HUES48 (cell line): ENCODE results near the gene SLC22A17.
"Not testable (repeated sequence)": the region's sequence is repeated elsewhere in the genome, so short reads cannot be mapped to it uniquely, and the experiment has no call there.

Experiments used
- H3K27ac ChIP-seq: one replicate; pipeline ENCODE4 v1.7.0; 2013; ENCODE audit warnings: low read depth, low read length, inconsistent platforms
- H3K27me3 ChIP-seq: 2 replicates; pipeline ENCODE4 v1.6.1; 2013; ENCODE audit warnings: mild to moderate bottlenecking, low read length; ENCODE audit not compliant: control insufficient read depth, insufficient read depth
- H3K36me3 ChIP-seq: 2 replicates; pipeline ENCODE4 v1.6.1; 2013; ENCODE audit warnings: low read length; ENCODE audit not compliant: control insufficient read depth, insufficient read depth
- H3K4me1 ChIP-seq: 2 replicates; pipeline ENCODE4 v1.6.1; 2013; ENCODE audit warnings: mild to moderate bottlenecking, low read length; ENCODE audit not compliant: control insufficient read depth, insufficient read depth
- H3K4me3 ChIP-seq: 2 replicates; pipeline ENCODE4 v1.5.1; 2013; ENCODE audit warnings: mild to moderate bottlenecking, low read depth, low read length
- H3K9ac ChIP-seq: 2 replicates; pipeline ENCODE4 v1.6.1; 2013; ENCODE audit warnings: mild to moderate bottlenecking, low read depth, low read length, moderate library complexity
- H3K9me3 ChIP-seq: 2 replicates; pipeline ENCODE4 v1.6.1; 2013; ENCODE audit warnings: low read length; ENCODE audit not compliant: control insufficient read depth, insufficient read depth

The SLC22A17 gene

DNA sequence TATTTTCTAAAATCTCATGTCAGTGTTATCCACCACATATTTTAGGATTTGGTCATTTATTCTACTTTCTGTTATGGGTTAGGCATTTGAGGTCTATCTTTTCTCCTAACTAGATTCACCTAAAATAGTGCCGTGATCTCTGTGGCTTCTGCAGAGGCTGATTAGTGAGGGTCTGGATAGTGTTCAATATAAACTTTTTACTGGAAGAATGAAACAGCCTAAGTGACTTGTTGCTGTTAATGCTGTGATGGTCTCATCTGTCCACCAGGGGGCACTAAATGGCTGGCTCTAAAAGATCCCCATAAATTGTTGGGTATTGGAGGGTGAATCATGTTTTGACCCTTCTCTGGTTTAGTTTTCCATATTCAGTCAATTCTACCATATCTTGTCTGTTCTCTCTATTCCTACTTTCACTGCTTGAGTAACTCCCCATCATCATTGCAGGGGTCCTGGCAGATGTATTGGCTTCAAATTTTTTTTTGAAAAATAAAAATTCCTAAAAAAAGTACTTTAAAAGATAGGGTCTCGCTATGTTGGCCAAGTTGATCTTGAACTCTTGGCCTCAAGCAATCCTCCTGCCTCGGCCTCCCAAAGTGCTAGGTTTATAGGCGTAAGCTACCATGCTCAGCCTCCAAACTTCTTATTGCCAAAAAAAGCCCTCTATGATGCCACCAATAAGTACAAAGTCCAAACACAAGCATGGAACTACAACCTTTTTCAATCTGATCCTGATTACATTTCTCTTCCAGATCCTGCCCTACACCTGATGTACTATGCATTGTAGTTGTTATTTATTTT is 24.5 kb downstream of the SLC22A17 start:
- Histone ChIP-seq H3K27ac (no peak overlapping the region), H3K4me3 (no peak overlapping the region), H3K9ac (no peak overlapping the region), H3K27me3 (no peaks in the 10 kb centered on the region), H3K36me3 (peaks cover 24% of the 10 kb centered on the region), H3K4me1 (0 out of 2 replicates have a peak, but pooled peaks cover under 1% of the 10 kb centered on the region), H3K9me3 (no peaks in the 10 kb centered on the region)

DNA sequence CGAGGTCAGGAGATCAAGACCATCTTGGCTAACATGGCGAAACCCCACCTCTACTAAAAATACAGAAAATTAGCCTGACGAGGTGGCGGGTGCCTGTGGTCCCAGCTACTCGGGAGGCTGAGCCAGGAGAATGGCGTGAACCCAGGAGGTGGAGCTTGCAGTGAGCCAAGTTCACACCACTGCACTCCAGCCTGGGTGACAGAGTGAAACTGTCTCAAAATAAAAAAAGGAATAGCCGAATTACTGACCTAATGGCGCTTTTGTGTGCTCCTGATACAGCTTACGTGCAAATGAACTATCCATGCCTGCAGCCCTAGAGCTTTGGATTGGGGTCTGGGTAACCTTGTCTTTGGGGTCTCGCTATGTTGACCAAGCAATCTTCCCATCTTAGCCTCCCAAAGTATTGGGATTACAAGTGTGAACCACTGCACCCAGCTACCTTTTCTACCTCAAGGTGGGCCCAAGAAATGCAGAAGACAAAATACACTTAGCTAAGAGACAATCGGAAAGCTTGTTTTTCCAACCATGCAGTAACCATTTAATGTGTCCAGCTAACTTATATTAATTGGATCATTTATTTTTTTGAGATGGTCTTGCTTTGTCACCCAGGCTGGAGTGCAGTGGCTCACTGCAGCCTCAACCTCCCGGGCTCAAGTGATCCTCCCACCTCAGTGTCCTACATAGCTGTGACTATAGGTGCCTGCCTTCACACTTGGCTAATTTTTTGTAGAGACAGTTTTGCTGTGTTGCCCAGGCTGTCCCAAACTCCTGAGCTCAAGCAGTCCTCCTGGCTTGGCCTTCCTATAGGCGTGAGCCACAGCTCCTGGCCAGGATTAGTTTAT is 26.0 kb downstream of the SLC22A17 start:
- Histone ChIP-seq H3K36me3 (peaks cover 29% of the 10 kb centered on the region), H3K9ac (no peak overlapping the region), H3K4me1 (0 out of 2 replicates have a peak, but pooled peaks cover 9% of the 10 kb centered on the region), H3K27ac (no peak overlapping the region), H3K9me3 (no peaks in the 10 kb centered on the region), H3K27me3 (no peaks in the 10 kb centered on the region), H3K4me3 (no peak overlapping the region)

DNA sequence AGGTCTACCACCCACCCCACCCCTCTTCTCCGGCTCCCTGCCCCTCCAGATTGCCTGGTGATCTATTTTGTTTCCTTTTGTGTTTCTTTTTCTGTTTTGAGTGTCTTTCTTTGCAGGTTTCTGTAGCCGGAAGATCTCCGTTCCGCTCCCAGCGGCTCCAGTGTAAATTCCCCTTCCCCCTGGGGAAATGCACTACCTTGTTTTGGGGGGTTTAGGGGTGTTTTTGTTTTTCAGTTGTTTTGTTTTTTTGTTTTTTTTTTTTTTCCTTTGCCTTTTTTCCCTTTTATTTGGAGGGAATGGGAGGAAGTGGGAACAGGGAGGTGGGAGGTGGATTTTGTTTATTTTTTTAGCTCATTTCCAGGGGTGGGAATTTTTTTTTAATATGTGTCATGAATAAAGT is 26.9 kb downstream of the SLC22A17 start:
- H3K9ac ChIP-seq, H3K27ac ChIP-seq, H3K9me3 ChIP-seq, H3K4me3 ChIP-seq, H3K27me3 ChIP-seq, H3K4me1 ChIP-seq: not testable (repeated sequence)
- H3K36me3 ChIP-seq: peaks cover 29% of the 10 kb centered on the region

DNA sequence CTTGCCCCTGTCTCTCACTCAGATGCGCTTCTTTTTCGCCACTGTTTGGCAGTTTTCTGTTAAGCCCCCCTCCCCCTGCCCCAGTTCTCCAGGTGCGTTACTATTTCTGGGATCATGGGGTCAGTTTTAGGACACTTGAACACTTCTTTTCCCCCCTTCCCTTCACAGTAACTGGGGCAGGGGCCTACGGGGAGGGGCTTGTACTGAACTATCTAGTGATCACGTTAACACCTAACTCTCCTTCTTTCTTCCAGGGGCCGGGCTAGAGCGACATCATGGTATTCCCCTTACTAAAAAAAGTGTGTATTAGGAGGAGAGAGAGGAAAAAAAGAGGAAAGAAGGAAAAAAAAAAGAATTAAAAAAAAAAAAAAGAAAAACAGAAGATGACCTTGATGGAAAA is 27.7 kb downstream of the SLC22A17 start:
- no peak overlapping the region for H3K9ac ChIP-seq
- no peak overlapping the region for H3K4me3 ChIP-seq
- H3K27me3 ChIP-seq: no peaks in the 10 kb centered on the region
- H3K27ac ChIP-seq: no peak overlapping the region
- no peaks in the 10 kb centered on the region for H3K9me3 ChIP-seq
- H3K36me3 ChIP-seq: peaks cover 29% of the 10 kb centered on the region
- H3K4me1 ChIP-seq: peaks cover 15% of the 10 kb centered on the region; the same call in 1 of the 2 replicates

DNA sequence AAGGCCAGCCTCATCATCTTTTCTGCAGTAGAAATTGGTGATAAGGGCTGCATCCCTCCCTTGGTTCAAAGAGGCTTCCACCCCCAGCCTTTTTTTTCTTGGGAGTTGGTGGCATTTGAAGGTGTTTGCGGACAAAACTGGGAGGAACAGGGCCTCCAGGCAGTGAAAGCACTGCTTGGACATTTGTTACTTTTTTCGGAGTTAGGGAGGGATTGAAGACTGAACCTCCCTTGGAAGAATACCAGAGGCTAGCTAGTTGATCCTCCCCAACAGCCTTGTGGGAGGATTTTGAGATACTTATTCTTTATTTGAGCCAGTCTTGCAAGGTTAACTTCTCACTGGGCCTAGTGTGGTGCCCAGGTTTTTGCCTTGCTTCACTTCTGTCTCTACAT is 28.2 kb downstream of the SLC22A17 start:
- no peak overlapping the region for H3K9ac ChIP-seq
- H3K27me3 ChIP-seq: no peaks in the 10 kb centered on the region

DNA sequence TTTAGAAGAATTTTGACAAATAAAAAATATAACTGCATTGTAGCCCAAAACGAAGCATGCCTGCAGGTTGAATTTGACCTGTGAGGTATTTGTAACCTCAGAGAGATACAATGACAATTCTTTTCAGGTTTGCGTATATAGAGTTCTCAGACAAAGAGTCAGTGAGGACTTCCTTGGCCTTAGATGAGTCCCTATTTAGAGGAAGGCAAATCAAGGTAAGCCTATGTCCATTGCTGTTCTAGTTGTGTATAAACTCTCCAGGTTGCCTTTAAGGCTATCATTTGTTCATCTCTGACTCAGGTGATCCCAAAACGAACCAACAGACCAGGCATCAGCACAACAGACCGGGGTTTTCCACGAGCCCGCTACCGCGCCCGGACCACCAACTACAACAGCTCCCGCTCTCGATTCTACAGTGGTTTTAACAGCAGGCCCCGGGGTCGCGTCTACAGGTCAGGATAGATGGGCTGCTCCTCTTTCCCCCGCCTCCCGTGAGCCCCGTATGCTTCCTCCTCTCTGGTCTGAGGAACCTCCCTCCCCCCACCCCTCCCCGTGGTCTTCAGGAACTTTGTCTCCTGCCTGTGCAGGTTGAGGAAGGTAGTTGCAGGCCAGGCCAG is 28.7 kb downstream of the SLC22A17 start:
- Histone ChIP-seq H3K4me3 (no peak overlapping the region), H3K27me3 (no peaks in the 10 kb centered on the region), H3K9me3 (no peaks in the 10 kb centered on the region), H3K36me3 (peaks cover 29% of the 10 kb centered on the region), H3K27ac (no peak overlapping the region), H3K9ac (no peak overlapping the region), H3K4me1 (peaks cover 17% of the 10 kb centered on the region; the same call in 1 of the 2 replicates)

More for the DNA sequence above, 28.2 kb downstream of the SLC22A17 start:
- Histone ChIP-seq H3K9me3 (no peaks in the 10 kb centered on the region), H3K27ac (no peak overlapping the region), H3K4me3 (no peak overlapping the region), H3K36me3 (peaks cover 29% of the 10 kb centered on the region), H3K4me1 (peaks cover 17% of the 10 kb centered on the region; the same call in 1 of the 2 replicates)

DNA sequence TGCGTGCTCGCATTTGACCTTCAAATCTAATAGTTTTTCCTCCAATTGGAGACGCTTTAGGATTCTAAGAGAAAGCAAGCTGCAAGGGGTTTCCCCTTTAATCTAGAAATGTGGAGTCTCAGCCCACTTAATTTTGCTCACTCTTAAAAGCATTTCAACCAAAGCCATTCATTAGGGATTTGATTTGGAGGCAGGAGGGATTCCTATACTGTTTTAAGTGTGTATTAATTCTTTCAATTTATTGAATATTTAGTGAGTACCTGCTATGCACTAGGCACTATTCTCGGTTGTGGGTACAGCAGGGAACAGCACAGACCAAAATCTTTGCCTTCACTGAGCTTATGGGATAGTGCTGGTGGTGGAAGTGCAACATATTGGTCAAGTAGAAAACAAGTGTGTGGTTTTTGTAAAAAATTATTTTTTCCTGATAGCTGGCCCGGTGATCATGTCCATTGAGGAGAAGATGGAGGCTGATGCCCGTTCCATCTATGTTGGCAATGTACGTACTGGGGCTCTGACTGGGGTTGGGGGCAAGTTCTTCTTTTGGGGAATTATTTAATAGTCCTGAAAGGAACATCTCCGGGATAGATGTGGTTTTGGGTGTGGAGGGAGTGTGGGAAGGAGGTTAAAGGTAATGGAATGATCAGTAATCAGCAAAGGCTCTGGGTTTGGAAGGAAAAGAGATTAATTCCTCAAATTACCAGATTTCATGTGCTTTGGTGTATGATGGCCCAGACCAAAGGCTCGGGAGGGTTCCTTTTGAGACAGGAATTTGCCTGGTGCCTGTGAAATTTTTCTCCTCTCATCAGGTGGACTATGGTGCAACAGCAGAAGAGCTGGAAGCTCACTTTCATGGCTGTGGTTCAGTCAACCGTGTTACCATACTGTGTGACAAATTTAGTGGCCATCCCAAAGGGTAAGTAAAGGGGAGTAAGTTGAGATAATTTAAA is 29.8 kb downstream of the SLC22A17 start:
- Histone ChIP-seq H3K36me3 (peaks cover 29% of the 10 kb centered on the region), H3K27ac (peak overlapping the region; percentile 95), H3K9ac (peak overlapping the region; percentile 94), H3K4me3 (peak overlapping the region; percentile 98), H3K4me1 (peaks cover 17% of the 10 kb centered on the region; the same call in 1 of the 2 replicates), H3K9me3 (no peaks in the 10 kb centered on the region), H3K27me3 (no peaks in the 10 kb centered on the region)

DNA sequence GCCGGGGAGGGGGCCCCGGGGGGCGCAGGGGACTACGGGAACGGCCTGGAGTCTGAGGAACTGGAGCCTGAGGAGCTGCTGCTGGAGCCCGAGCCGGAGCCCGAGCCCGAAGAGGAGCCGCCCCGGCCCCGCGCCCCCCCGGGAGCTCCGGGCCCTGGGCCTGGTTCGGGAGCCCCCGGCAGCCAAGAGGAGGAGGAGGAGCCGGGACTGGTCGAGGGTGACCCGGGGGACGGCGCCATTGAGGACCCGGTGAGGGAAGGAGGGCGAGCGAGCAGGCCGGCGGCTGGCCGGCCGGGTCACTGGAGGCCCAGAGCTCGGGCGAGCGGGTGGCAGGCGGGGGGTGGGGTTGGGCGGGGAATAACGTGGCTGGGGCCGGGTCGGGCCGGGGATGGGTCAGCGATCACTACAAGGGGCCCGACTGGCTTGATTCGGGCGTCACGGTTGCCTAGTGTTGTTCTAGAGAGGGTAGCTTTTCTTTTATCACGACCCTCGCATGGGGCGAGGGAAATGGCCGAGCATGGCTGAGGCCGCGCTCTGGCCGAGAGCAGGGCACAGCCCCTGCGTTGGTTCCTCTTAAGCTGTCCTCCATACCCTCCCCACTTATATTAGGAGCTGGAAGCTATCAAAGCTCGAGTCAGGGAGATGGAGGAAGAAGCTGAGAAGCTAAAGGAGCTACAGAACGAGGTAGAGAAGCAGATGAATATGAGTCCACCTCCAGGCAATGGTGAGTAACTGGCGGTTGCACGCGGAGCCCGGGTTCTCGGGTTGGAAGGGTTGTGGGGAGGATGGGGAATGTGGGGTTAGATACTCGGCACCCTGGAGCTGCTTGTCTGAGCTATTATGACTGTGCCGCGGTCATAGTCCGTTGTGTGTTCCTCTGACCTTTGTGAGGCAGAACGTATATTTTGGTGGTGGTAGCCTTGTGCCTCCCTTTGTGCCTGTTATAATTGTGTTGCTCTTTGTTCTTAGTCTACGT is 30.8 kb downstream of the SLC22A17 start:
- H3K4me1 ChIP-seq: peaks cover 17% of the 10 kb centered on the region; the same call in 1 of the 2 replicates
- peak overlapping the region; percentile 95 for H3K27ac ChIP-seq
- no peaks in the 10 kb centered on the region for H3K27me3 ChIP-seq
- H3K4me3 ChIP-seq: peak overlapping the region; percentile 98
- H3K36me3 ChIP-seq: peaks cover 29% of the 10 kb centered on the region
- H3K9me3 ChIP-seq: no peaks in the 10 kb centered on the region
- peak overlapping the region; percentile 94 for H3K9ac ChIP-seq
